ENCODE data around the gene ITPR2.
"Not testable (repeated sequence)": the region's sequence is repeated elsewhere in the genome, so short reads cannot be mapped to it uniquely, and the experiment has no call there.

Gene ITPR2

DNA sequence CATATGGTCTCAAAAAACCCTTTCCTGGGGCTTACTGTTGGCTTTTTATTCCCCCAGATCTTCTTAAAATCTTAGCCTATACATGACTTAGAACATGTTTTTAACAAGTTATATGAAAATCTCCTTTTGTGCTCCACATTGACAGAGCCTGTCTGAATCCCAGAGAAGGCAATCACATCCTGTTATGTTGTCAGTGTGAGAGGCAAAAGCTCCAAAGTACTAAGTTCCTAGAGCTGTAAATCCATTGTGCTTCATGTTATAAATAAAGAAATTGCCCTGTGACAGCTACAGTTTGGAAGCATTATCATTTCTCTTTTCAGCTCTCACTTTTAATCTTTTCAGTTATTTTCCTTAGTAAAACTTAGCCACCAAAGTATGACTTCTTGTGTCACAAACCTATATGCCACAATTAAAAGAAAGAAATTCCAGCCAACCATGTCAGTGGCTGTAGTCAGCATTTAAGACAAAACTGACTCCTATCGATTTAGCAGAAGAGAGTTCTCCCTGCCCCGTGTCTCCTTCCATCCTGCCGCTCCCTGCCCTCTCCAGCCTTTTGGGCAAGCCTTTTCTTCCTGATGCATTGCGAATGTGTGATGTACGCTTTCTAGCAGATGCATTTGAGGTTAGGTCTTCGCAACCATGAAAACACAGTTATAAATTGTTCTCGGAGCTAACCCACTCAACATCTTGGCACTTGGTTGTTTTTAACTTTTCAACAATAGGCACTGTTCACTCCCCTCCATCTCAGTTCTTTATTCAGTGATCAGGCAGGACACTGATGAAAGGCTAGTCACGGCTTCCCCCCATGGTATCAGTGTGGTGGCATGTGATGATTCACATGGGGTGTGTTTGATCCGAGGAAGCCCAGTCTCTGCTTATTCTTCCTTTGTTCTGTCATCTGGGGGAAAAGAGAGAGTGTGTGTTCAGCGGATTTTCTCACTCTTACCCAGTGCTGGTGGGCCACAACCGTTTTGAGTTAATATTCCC, 494.1 kb downstream of the ITPR2 start:
- FAIRE-seq (peak; percentile 4), DNase-seq (ENCODE audit: insufficient read length, low spot score) (peak; percentile 27)

GRCh38 chr12:26335651-26336050, 497.3 kb downstream of the ITPR2 start:
- DNase-seq (ENCODE audit: insufficient read length, low spot score) (no peak), FAIRE-seq (no peak)

DNA sequence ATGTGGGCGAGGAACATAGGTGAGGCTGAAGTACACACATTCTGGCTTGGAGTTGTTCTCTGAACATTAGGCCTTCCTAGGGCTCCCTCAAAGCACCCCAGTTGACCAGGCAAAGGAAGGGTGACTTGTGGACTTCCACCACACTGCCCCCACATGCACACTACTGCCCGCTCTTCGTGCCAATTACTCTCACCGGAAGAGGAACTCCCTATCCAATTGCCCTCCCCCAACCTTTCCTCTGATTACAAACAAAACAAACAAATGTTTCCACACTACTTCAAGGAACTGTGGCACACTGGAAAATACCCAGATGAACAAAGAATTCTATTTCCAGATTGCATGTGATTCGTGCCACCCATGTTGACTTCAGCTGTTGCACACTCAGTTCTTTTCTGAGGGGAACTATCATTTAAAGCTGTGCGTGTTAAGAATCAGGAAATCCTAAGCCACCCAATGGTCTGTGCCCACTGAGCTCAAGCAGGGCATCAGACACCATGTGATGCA, 498.3 kb downstream of the ITPR2 start:
- DNase-seq (ENCODE audit: insufficient read length, low spot score) (no peak), FAIRE-seq (no peak)

DNA sequence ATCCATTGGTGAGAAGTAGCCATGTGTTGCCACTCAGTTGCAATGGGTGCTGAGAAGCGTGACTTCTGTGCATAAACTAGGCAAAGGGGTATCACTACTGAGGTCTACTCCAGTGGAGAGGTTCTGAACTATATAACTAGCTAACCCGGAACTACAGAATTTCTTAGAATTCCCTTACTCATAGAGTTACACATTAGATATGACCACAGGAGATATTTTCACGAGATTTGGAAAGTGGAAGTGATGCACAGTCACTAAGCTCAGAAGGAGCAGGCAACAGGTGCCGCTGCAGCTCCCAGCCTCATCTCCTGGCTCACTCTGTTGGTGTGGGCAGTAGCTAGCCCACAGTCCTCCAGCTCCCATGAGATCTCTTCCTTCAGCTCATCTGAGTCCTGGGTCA, 501.0 kb downstream of the ITPR2 start:
- no peak for FAIRE-seq
- DNase-seq (ENCODE audit: insufficient read length, low spot score) = no peak

DNA sequence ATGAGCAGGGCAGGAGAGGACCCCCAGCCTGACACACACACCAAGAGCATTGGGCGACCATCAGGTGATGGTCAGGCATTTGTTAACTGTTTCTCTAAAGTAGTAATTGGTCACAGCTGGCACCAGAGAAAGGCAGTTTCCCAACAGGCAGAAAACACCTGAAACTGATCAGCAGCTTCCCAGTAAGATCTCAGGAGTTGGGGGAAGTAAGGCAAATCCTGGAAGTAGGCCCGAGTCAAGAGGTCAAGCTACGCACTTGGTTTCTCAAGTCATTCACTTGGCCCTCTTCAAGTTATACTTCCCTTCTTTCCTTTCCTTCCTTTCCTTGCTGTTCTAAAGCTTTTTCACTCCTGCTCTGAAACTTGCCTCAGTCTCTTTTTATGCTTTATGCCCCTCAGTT, 501.9 kb downstream of the ITPR2 start:
- no peak for DNase-seq (ENCODE audit: insufficient read length, low spot score)
- FAIRE-seq = no peak

DNA sequence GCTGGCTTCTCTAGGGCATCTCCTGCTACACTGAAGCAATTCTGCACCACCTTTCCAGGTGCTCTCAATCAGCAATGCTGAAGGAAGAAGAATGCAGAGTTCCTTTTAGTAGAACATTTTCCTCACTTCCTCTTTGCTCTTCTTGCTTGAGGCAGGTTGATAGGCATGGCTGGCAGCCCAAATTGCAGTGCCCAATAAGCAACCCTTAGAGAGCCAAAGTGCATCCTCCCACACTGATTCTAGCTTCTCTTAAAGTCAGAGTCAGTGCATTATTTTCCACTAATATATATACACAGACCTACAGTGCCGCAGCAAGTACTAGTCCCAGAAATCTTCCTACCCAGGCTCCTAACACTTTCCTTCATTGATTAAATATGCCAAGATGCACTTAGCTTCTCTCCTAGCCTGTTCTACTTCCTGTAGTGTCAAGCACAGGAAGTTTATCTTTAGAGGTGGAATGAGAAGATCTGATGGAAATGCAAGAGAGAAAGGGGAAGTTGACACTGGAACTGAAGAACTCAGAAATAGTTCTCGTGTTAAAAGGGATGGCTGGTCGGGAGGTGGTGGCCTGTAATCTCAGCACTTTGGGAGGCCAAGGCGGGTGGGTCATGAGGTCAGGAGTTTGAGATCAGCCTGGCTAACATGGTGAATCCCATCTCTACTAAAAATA, 504.9 kb downstream of the ITPR2 start:
- no peak for FAIRE-seq
- no peak for DNase-seq (ENCODE audit: insufficient read length, low spot score)

DNA sequence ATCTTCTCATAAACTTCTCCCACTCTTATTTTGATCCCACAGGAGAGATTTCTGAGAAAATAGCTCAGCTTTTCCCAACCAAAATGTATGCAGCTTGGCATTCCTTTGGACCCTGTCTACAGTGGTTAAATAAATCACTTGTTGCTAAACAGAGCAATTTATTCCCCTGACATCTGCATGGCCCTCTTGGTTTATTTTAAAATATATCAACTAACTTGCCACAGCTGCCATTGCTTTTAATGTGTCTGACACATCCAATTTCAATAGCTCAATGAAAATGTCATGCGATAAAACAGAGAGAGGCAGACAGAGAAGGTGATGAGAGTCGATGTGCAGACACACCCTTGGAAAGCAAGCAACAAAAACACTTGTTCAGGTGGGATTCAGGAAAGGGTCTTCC, 509.3 kb downstream of the ITPR2 start:
- no peak for FAIRE-seq
- no peak for DNase-seq (ENCODE audit: insufficient read length, low spot score)

- FAIRE-seq = no peak
Observed at GRCh38 chr12:26319511-26319910, 513.5 kb downstream of the ITPR2 start.

GRCh38 chr12:26318661-26319068, 514.3 kb downstream of the ITPR2 start:
- FAIRE-seq (peak; percentile 69), DNase-seq (ENCODE audit: insufficient read length, low spot score) (peak; percentile 78)

More at GRCh38 chr12:26319511-26319910, 513.5 kb downstream of the ITPR2 start:
- peak; percentile 10 for DNase-seq (ENCODE audit: insufficient read length, low spot score)

GRCh38 chr12:26317942-26318575, 514.9 kb downstream of the ITPR2 start:
- peak; percentile 58 for FAIRE-seq
- DNase-seq (ENCODE audit: insufficient read length, low spot score) = peak; percentile 27

- not testable (repeated sequence) for FAIRE-seq; DNase-seq (ENCODE audit: insufficient read length, low spot score)
Observed at GRCh38 chr12:26314103-26314502, 518.9 kb downstream of the ITPR2 start.

GRCh38 chr12:26310489-26310888, 522.5 kb downstream of the ITPR2 start:
- not testable (repeated sequence) for FAIRE-seq; DNase-seq (ENCODE audit: insufficient read length, low spot score)

DNA sequence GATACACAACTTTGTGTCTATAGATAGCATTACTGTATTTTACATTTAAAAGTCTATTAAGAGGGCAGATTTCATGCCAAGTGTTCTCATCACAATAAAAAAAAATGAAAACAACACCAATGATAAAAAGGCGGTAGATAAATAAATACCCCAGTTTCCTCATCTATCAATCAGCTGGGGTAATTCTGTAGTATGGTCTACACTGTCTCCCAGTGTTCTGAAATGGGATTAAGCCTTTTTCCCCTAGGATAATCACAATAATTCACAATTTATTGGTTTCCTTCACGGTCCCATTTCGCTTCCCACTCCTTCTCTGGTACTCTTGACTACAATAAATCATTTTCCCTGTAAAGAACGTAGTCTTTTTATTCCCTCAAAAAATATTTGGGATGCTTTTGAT, 523.4 kb downstream of the ITPR2 start:
- no peak for DNase-seq (ENCODE audit: insufficient read length, low spot score)
- no peak for FAIRE-seq

- DNase-seq (ENCODE audit: insufficient read length, low spot score) = no peak
- peak; percentile 36 for FAIRE-seq
Observed at GRCh38 chr12:26304273-26304672, 528.7 kb downstream of the ITPR2 start.

DNA sequence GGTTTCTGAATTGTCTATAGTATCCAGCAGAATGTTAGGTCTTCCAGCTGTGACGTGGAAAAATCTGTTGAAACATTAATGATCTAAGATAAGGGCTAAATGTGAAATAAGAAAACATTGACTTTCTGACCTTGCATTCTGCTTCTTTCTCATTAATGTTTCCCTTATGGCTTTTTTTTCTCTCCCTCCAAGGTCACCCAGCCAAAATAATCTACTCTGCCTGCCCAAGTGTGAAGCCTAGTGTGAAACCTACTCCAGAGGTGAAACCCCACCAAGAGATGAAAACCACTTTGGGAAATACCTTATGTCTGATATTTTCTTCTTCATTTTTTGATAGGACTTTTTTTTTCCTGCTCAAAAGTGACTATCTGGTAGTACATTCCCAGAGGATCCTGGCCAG, 529.6 kb downstream of the ITPR2 start:
- DNase-seq (ENCODE audit: insufficient read length, low spot score) (no peak), FAIRE-seq (no peak)

GRCh38 chr12:26302776-26303175, 530.2 kb downstream of the ITPR2 start:
- FAIRE-seq = no peak
- no peak for DNase-seq (ENCODE audit: insufficient read length, low spot score)

DNA sequence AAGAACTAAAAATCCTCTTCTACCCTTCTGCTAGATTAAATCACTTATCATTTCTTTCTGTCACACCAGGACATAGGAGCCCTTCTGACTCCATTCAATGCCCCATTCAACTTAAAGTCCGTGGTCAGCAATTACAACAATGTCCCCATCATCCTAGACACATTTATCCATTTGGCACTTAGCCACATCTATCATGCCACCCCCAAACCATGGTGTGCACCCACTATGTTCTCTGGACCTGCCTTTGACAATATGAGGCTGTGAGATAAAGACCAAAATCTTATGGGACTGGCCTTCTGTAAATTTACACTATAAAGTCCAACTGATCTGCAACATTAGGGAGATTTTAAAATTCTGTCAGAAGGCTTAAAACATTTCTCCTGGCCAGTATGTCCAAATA, 533.2 kb downstream of the ITPR2 start:
- FAIRE-seq (no peak), DNase-seq (ENCODE audit: insufficient read length, low spot score) (no peak)

DNA sequence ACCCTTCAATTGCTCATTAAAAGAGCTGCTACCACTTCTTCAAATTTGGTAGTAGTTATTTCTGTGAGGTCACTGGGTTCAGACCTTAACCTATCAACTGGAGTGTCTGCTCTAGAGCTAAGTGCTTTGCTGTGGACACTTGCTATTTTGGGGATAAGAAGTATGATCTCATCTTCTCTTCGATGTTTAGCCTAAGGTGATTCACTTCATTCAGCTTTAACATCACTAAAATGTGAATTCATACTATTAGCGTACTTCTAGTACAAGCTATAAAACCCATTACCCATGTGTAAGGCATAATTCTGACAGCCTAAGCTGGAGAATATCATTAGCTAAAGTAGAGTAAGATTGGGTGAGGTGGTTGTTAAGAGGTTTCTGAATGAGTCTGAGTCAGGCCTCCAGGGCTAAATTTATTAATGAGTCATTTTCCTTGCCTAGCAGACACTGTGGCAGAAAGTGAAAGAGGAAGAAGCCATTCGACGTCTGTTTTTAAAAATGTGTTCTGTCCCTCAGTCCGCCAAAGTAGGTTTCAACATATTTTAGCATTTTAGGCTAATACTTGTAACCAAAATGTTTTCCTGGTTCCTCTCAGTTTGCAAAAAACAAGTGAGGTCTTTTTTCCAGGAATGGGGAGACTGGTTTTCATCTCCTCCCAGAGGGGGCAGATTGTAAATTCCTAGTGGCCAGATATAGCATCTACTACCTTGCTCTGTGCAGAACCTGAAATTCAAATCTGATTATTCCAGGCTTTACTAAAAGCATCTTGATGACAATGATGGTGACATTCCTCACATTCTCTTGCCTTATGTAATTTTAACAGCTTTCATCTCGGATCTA, 534.0 kb downstream of the ITPR2 start:
- FAIRE-seq (peak; percentile 20), DNase-seq (ENCODE audit: insufficient read length, low spot score) (peak; percentile 75)

GRCh38 chr12:26297396-26298070, 535.5 kb downstream of the ITPR2 start:
- DNase-seq (ENCODE audit: insufficient read length, low spot score) = no peak
- no peak for FAIRE-seq

DNA sequence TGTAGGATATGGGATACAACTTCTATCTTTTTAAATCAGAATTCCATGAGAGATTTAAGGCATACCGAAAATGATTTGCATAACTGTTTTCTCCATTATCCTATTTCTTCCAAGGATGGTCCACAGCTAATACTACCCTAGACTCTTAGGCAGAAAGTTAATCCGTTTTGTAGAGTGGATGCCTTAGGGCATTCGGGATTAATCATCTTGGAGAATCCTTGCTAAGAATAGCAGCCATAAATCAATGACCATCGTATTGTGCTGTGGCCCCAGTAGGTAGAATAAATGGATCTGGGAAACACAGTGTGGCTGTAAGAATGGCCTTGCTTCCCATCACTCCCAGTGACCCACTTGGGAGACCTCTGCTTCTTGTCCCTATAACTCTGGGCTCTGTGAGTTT, 538.0 kb downstream of the ITPR2 start:
- DNase-seq (ENCODE audit: insufficient read length, low spot score) = no peak
- FAIRE-seq = peak; percentile 67
